BLaER1 treated with 17β-estradiol and CSF1 and Interleukin-3, amounts not matched to agents 10 nM and 100 nM (cell line): ENCODE data around the gene CHMP6.

ENCODE experiments used
- H3K27ac ChIP-seq, 11 experiments: shearing (Covaris generic); formaldehyde crosslinking; 2 replicates each; pipeline ENCODE4 v1.8.1; 2022
- H3K27me3 ChIP-seq, 11 experiments: shearing (Covaris generic); formaldehyde crosslinking; 2 replicates each; pipeline ENCODE4 v1.8.1; 2022
- H3K36me3 ChIP-seq, 11 experiments: shearing (Covaris generic); formaldehyde crosslinking; 2 replicates each; pipeline ENCODE4 v1.8.1; 2022
- H3K4me1 ChIP-seq, 10 experiments: shearing (Covaris generic); formaldehyde crosslinking; 2 replicates each; pipeline ENCODE4 v1.8.1; 2022
- H3K4me2 ChIP-seq, 11 experiments: shearing (Covaris generic); formaldehyde crosslinking; 2 replicates each; pipeline ENCODE4 v1.8.1; 2022
- H3K4me3 ChIP-seq, 10 experiments: shearing (Covaris generic); formaldehyde crosslinking; 2 replicates each; pipeline ENCODE4 v1.8.1; 2022
- H3K9ac ChIP-seq, 11 experiments: shearing (Covaris generic); formaldehyde crosslinking; 2 replicates each; pipeline ENCODE4 v1.8.1; 2022
- H3K9me3 ChIP-seq, 11 experiments: shearing (Covaris generic); formaldehyde crosslinking; replicated peaks in 1 of 11; 2 replicates each; pipeline ENCODE4 v1.8.1; 2022
- H4K20me1 ChIP-seq, 11 experiments: shearing (Covaris generic); formaldehyde crosslinking; 2 replicates each; pipeline ENCODE4 v1.8.1; 2022
- Cebpa-rat ChIP-seq, 11 experiments: shearing (Covaris generic); IDR thresholded peaks; 2 replicates each; pipeline ENCODE4 v1.8.1; 2022

CHMP6 gene

DNA sequence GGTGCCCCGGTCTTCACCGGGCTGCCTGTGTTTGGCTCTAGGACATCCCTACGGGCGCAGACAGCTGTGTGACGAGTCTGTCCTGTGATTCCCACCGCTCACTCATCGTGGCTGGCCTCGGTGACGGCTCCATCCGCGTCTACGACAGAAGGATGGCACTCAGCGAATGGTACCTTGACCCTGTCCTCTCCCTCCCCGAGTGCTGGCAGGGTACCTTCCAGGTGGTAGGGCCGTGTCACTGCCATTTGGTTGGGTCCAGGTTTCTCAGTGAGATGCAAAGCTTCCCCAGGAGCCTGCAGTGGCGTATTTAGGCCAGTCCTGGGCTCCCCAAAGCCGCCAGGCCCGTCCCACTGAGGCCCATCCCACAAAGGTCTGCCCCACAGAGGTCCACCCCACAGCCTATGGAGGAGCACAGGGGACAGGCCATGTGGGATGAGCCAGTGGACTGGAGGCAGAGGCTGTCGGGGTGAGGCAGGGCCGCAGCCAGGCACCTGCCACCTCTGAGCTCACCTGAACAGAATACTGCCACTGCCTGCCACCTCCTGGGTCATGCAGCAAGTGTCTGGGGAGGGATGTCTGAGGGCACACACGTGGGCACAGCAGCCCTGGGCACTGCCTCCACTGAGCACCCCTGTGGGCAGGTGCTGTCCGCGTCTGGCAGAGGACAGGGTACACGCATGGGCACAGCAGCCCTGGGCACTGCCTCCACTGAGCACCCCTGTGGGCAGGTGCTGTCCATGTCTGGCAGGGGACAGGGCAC, 31.4 kb upstream of the CHMP6 start:
- Histone ChIP-seq H3K4me3 (no peak overlapping the region), H4K20me1 (peaks cover 0 to 72% (median 43%) of the 10 kb centered on the region in 11 experiments; a peak in 17 of 22 replicates), H3K4me2 (peak overlapping the region in 1 of 11 experiments; percentile 84; a peak in 1 of 22 replicates), H3K27ac (no peak overlapping the region), H3K9ac (no peak overlapping the region), H3K4me1 (peaks cover 15 to 64% (median 56%) of the 10 kb centered on the region in 10 experiments), H3K36me3 (peaks cover under 1 to 42% (median 15%) of the 10 kb centered on the region in 11 experiments; a peak in 18 of 22 replicates), H3K27me3 (0 out of 22 replicates have a peak, but pooled peaks cover 0 to 6% (median 0%) of the 10 kb centered on the region in 11 experiments), H3K9me3 (peaks cover 0 to under 1% (median 0%) of the 10 kb centered on the region in 11 experiments; a peak in 1 of 22 replicates)
- no peak for TF ChIP-seq Cebpa-rat (IDR thresholded peaks at IDR 0.05)

DNA sequence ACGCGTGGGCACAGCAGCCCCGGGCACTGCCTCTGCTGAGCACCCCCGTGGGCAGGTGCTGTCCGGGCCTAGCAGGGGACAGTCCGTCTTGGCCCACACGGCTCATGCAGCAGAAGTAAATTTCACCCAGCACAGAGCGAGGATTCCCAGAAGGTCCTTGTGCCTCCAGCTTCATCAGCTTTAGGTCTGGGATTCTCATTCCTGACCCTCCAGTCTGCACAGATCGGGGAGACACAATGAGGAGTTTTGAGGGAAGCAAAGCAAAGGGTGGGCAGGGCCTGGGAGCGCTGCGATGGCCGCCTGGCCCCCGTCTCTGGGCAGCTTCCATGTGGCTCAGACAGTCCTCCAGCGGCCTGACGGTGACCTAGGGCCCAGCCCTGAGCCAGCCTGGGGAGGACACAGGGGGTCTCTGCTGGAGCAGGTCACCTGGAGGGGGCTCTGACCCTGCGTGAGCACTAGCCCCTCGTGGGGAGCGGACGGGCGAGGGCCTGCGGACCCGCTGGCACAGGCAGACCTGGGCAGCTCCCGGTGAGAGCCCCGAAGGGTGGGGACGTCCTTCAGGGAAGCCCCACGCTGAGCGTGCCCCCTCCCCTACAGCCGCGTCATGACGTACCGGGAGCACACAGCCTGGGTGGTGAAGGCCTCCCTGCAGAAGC, 30.7 kb upstream of the CHMP6 start:
- Histone ChIP-seq H3K4me3 (no peak overlapping the region), H3K4me1 (peaks cover 8 to 57% (median 49%) of the 10 kb centered on the region in 10 experiments), H3K36me3 (peaks cover 4 to 48% (median 20%) of the 10 kb centered on the region in 11 experiments; a peak in 19 of 22 replicates), H3K9ac (peak overlapping the region in 2 of 11 experiments; percentile 3 to 10; a peak in 1 of 22 replicates), H4K20me1 (peaks cover 0 to 78% (median 43%) of the 10 kb centered on the region in 11 experiments; a peak in 17 of 22 replicates), H3K9me3 (no peaks in the 10 kb centered on the region), H3K27me3 (0 out of 22 replicates have a peak, but pooled peaks cover 0 to 6% (median 0%) of the 10 kb centered on the region in 11 experiments), H3K27ac (no peak overlapping the region), H3K4me2 (peak overlapping the region in 6 of 11 experiments; percentile 17 to 58 (median 38); a peak in 8 of 22 replicates)
- no peak for TF ChIP-seq Cebpa-rat (IDR thresholded peaks at IDR 0.05)

DNA sequence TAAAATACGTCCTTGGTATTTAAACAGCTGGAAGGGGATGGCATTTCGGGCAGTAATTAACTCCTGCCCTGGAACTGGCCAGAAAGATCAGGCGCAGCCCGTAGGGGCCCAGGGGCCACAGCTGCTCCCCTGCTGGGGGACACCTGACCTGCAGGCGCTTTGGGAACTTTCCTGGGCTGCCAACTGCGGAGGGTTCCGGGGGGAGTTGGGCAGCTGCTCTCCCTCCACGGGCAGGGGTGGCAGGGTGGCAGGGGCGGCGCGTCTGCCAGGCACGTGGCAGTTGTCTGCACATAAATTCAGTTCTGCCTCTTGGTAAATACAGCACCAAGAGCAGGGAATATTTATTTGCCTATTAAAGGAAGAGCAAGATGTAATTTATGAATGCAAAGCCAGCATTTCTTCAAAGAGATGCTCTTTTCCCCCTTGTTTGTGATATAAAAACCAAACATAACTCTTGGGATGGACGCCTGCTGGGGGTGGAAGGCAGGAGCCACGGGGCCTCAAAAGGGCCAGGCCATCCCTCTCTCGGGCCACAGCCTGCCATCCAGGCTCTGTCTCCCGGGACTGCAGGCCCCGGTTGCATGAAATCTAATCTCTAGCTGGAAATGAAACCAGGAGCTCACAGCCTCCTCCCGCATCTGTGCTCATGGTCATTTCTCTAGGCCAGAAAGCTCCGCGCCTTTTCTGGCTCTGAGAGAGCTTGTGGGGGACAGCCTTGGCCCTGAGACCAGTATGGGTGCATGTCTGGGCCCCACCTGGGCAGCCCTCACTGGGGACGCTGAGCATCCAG, 29.9 kb upstream of the CHMP6 start:
- Histone ChIP-seq H4K20me1 (peaks cover 0 to 74% (median 40%) of the 10 kb centered on the region in 11 experiments; a peak in 17 of 22 replicates), H3K9ac (peak overlapping the region in 3 of 11 experiments; percentile 3 to 35 (median 22); a peak in 2 of 22 replicates), H3K9me3 (no peaks in the 10 kb centered on the region), H3K4me1 (peaks cover under 1 to 49% (median 41%) of the 10 kb centered on the region in 10 experiments; a peak in 18 of 20 replicates), H3K36me3 (peaks cover 4 to 48% (median 20%) of the 10 kb centered on the region in 11 experiments; a peak in 19 of 22 replicates), H3K27me3 (0 out of 22 replicates have a peak, but pooled peaks cover 0 to 1% (median 0%) of the 10 kb centered on the region in 11 experiments), H3K27ac (no peak overlapping the region), H3K4me3 (no peak overlapping the region), H3K4me2 (peak overlapping the region in 7 of 11 experiments; percentile 1 to 58 (median 35); a peak in 12 of 22 replicates)
- TF ChIP-seq Cebpa-rat (IDR thresholded peaks at IDR 0.05): no peak

DNA sequence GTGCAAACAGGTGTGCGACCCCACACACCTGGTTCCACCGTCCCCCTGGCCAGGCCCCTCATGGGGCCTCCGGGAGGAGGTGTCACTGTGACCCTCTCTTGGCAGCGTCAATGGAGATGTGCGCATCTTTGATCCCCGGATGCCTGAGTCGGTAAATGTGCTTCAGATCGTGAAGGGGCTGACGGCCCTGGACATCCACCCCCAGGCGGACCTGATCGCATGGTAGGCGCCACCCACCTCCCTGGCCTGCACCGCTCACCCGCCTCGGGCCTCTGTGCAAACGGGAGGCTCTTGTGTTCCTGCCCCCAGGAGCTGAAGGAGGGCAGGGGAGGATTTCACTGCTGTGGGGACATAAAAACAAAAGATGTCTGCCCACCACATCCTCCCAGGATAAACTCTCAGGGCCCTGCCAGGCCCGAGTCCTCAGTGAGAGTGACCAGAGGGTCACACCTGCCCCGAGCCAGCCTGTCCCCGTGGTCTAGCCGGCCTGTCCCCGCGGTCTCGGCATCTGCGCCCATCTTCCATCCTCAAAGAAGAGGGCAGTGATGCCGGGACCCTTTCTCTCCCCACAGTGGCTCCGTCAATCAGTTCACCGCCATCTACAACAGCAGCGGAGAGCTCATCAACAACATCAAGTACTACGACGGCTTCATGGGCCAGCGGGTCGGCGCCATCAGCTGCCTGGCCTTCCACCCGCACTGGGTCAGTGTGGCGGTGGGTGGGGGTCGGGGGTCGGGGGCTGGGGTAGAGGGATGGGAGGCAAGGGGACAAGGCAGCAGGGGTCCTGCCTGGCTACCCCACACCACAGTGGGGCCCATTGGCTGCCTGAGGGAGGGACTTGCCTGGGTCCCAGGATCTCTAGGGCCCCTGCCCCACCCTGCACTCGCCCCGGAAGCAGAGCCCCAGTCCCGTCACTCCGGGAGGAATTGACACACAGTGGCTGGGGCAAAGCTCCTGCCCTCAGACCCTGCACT, 29.0 kb upstream of the CHMP6 start:
- no peak for TF ChIP-seq Cebpa-rat (IDR thresholded peaks at IDR 0.05)
- H3K36me3 ChIP-seq: peaks cover 4 to 46% (median 20%) of the 10 kb centered on the region in 11 experiments; a peak in 19 of 22 replicates
- H3K9me3 ChIP-seq: no peaks in the 10 kb centered on the region
- no peak overlapping the region for H3K4me3 ChIP-seq
- H3K27me3 ChIP-seq: no peaks in the 10 kb centered on the region
- peak overlapping the region in 5 of 11 experiments; percentile 17 to 58 (median 42); a peak in 10 of 22 replicates for H3K4me2 ChIP-seq
- no peak overlapping the region for H3K27ac ChIP-seq
- H4K20me1 ChIP-seq: peaks cover 0 to 75% (median 38%) of the 10 kb centered on the region in 11 experiments; a peak in 17 of 22 replicates
- H3K4me1 ChIP-seq: peaks cover 0 to 40% (median 32%) of the 10 kb centered on the region in 10 experiments; a peak in 17 of 20 replicates
- H3K9ac ChIP-seq: peak overlapping the region in 1 of 11 experiments; percentile 3; a peak in 1 of 22 replicates

DNA sequence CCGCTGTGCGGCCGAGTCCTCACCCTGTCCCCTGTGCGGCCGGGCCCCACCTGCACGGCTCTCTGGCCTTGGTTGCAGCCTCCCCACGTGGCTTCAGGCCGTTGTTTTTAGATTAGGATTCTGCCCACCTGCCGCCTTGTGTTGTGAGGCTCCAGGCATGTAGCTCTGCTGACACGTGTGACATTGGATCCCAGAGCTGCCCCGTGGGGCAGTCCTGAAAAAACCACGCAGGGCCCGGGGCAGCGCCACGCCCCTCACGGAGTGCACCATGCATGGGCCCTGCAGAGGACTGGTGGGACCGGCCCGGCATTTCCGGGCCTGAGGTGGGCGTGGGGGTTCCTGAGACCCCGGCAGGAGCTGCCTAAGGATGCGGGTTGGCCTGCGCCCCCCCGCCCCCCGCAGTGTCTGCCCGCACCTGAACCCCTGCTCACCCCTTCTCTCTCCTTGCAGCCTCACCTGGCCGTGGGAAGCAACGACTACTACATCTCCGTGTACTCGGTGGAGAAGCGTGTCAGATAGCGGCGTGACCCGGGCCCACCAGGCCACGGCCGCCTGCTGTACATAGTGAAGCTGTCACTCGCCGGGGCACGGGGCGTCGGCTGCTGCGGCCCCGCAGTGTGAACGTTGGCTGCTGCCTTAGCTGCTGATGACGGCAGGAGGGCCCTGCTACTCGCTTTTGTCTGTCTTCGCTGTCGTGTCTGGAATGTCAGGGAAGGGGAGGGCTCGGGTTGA, 27.7 kb upstream of the CHMP6 start:
- Histone ChIP-seq H3K9me3 (no peaks in the 10 kb centered on the region), H3K4me3 (no peak overlapping the region), H3K4me2 (no peak overlapping the region), H3K36me3 (peaks cover 4 to 45% (median 20%) of the 10 kb centered on the region in 11 experiments; a peak in 19 of 22 replicates), H3K27me3 (no peaks in the 10 kb centered on the region), H3K27ac (no peak overlapping the region), H3K9ac (no peak overlapping the region), H3K4me1 (peaks cover under 1 to 35% (median 28%) of the 10 kb centered on the region in 10 experiments), H4K20me1 (peaks cover 0 to 77% (median 34%) of the 10 kb centered on the region in 11 experiments; a peak in 17 of 22 replicates)
- no peak for TF ChIP-seq Cebpa-rat (IDR thresholded peaks at IDR 0.05)

DNA sequence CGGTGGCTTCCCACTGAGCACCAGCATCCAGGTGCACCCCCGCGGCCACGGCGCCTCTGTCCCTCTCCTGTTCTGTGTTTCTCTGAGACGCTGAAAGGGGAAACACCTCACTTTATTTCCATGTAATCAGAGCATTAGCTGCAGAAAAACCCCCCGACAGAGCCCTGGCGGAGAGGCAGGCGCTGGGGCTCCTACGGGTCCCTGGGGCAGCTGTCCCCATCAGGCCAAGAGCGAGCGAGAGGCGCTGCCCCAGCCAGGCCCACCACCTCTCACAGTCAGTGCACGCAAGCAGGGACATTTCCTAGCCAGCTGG, 27.1 kb upstream of the CHMP6 start:
- Histone ChIP-seq H3K4me1 (peaks cover 6 to 35% (median 28%) of the 10 kb centered on the region in 10 experiments), H3K4me3 (no peak overlapping the region), H3K4me2 (no peak overlapping the region), H3K9ac (no peak overlapping the region), H3K27ac (no peak overlapping the region), H3K36me3 (peaks cover 4 to 43% (median 20%) of the 10 kb centered on the region in 11 experiments; a peak in 19 of 22 replicates), H3K9me3 (no peaks in the 10 kb centered on the region), H3K27me3 (peaks cover 0 to under 1% (median 0%) of the 10 kb centered on the region in 11 experiments; a peak in 2 of 22 replicates), H4K20me1 (peaks cover 0 to 75% (median 29%) of the 10 kb centered on the region in 11 experiments; a peak in 16 of 22 replicates)
- no peak for TF ChIP-seq Cebpa-rat (IDR thresholded peaks at IDR 0.05)
